HEK293T (cell line): ENCODE data around the gene USH1C.

ENCODE experiments used
- CTCF ChIA-PET: fragments of 350-600 bp; formaldehyde crosslinking; extraction: SDS; loops from one replicate; lab custom pipeline; 2021; ENCODE audit warnings: antibody characterized with exemption, inconsistent platforms; lab: Yijun Ruan, JAX
- POLR2A ChIA-PET: fragments of 350-600 bp; formaldehyde crosslinking; extraction: SDS; loops from one replicate; lab custom pipeline; 2020; ENCODE audit warnings: antibody characterized with exemption, inconsistent platforms; lab: Yijun Ruan, JAX
- DNase-seq: peaks from one replicate; pipeline ENCODE4 v3.0.0; 2012; ENCODE audit warnings: mixed read lengths; ENCODE audit errors: extremely low spot score
- ARNT ChIP-seq: fragments of 450-650 bp; IDR thresholded peaks from 2 replicates; pipeline ENCODE4 v1.6.1; 2017; ENCODE audit warnings: mild to moderate bottlenecking
- BHLHE40 ChIP-seq: fragments of 450-650 bp; IDR thresholded peaks from 2 replicates; pipeline ENCODE4 v1.6.1; 2016; ENCODE audit warnings: mild to moderate bottlenecking, moderate library complexity, borderline replicate concordance
- CTBP1 ChIP-seq: fragments of 450-650 bp; IDR thresholded peaks from 2 replicates; pipeline ENCODE4 v1.6.1; 2016; ENCODE audit warnings: borderline replicate concordance
- ELF4 ChIP-seq: fragments of 450-650 bp; IDR thresholded peaks from 2 replicates; pipeline ENCODE4 v1.6.1; 2017; ENCODE audit warnings: antibody characterized with exemption
- FOXA1 ChIP-seq: fragments of 450-650 bp; IDR thresholded peaks from 2 replicates; pipeline ENCODE4 v1.6.1; 2016; ENCODE audit warnings: mild to moderate bottlenecking
- FOXK2 ChIP-seq: fragments of 450-650 bp; IDR thresholded peaks from 2 replicates; pipeline ENCODE4 v1.6.1; 2016; ENCODE audit warnings: mild to moderate bottlenecking
- FOXM1 ChIP-seq: fragments of 450-650 bp; IDR thresholded peaks from 2 replicates; pipeline ENCODE4 v1.6.1; 2017; ENCODE audit warnings: mild to moderate bottlenecking, borderline replicate concordance
- HDGF ChIP-seq: fragments of 450-650 bp; IDR thresholded peaks from 2 replicates; pipeline ENCODE4 v1.6.1; 2017; ENCODE audit warnings: antibody characterized with exemption, borderline replicate concordance
- L3MBTL2 ChIP-seq: fragments of 450-650 bp; conservative IDR thresholded peaks from 2 replicates; pipeline ENCODE4 v1.6.1; 2016; ENCODE audit warnings: mild to moderate bottlenecking
- LEF1 ChIP-seq: fragments of 450-650 bp; IDR thresholded peaks from 2 replicates; pipeline ENCODE4 v1.6.1; 2017; ENCODE audit warnings: mild to moderate bottlenecking, borderline replicate concordance
- NFRKB ChIP-seq: fragments of 450-650 bp; IDR thresholded peaks from 2 replicates; pipeline ENCODE4 v1.6.1; 2016; ENCODE audit warnings: mild to moderate bottlenecking, moderate library complexity
- PKNOX1 ChIP-seq: fragments of 450-650 bp; IDR thresholded peaks from 2 replicates; pipeline ENCODE4 v1.6.1; 2016
- SP1 ChIP-seq: fragments of 450-650 bp; IDR thresholded peaks from 2 replicates; pipeline ENCODE4 v1.6.1; 2017
- SUZ12 ChIP-seq: fragments of 450-650 bp; IDR thresholded peaks from 2 replicates; pipeline ENCODE4 v1.6.1; 2016; ENCODE audit warnings: mild to moderate bottlenecking
- TARDBP ChIP-seq: fragments of 450-650 bp; IDR thresholded peaks from 2 replicates; pipeline ENCODE4 v1.6.1; 2016
- ZNF384 ChIP-seq: fragments of 450-650 bp; IDR thresholded peaks from 2 replicates; pipeline ENCODE4 v1.6.1; 2016

The USH1C gene

GRCh38 chr11:17544181-17544622 lies at the start of gene USH1C:
Gene USH1C, minus strand, starts transcription at chr11:17544416. Its CDS starts 109 bp downstream, at chr11:17544307.
- TF ChIP-seq BHLHE40 (no peak), ELF4 (no peak), L3MBTL2 (no peak), PKNOX1 (no peak)

GRCh38 chr11:17593466-17594245 lies 49.4 kb upstream of the USH1C start:
- TF ChIP-seq PKNOX1 (no peak), NFRKB (no peak), HDGF (no peak), FOXA1 (no peak), L3MBTL2 (no peak), ARNT (no peak), BHLHE40 (no peak), SP1 (no peak), SUZ12 (no peak), ZNF384 (no peak), CTBP1 (no peak), FOXM1 (no peak), FOXK2 (no peak), TARDBP (no peak), LEF1 (no peak), ELF4 (no peak)
- POLR2A ChIA-PET: no interaction called here
- CTCF ChIA-PET: interaction anchor here (1.0 kb wide), 2 partner anchors 42 to 133 kb away, joined by 3 read pairs; no protein-coding TSS in a partner anchor
- DNase-seq: no peak

More at GRCh38 chr11:17544181-17544622, at the start of gene USH1C:
- DNase-seq: peak; percentile 91
- ChIA-PET CTCF (interaction anchor here (0.6 to 1.6 kb wide), 2 partner anchors 16 to 987 kb away, joined by 3 to 9 read pairs; no protein-coding TSS in a partner anchor), POLR2A (no interaction called here)

- ChIA-PET POLR2A (no interaction called here), CTCF (interaction anchor here (0.6 kb wide), 1 partner anchor 368 kb away, joined by 3 read pairs; no protein-coding TSS in a partner anchor)
- no peak for TF ChIP-seq L3MBTL2
- TF ChIP-seq SP1: no peak
- no peak for TF ChIP-seq BHLHE40
- no peak for TF ChIP-seq ZNF384
- no peak for TF ChIP-seq FOXA1
- TF ChIP-seq FOXM1: no peak
- no peak for TF ChIP-seq TARDBP
- TF ChIP-seq ELF4: no peak
- TF ChIP-seq SUZ12: no peak
- TF ChIP-seq NFRKB: no peak
- no peak for TF ChIP-seq FOXK2
- no peak for TF ChIP-seq PKNOX1
- no peak for TF ChIP-seq LEF1
- TF ChIP-seq CTBP1: no peak
- no peak for DNase-seq
Observed at GRCh38 chr11:17591293-17591692, 47.1 kb upstream of the USH1C start.

GRCh38 chr11:17590463-17590862 lies 46.2 kb upstream of the USH1C start:
- ChIA-PET POLR2A (no interaction called here), CTCF (no interaction called here)
- no peak for DNase-seq
- TF ChIP-seq NFRKB (no peak), TARDBP (no peak), BHLHE40 (no peak), HDGF (no peak), ELF4 (no peak), SP1 (no peak), CTBP1 (no peak), ZNF384 (no peak), L3MBTL2 (no peak), FOXM1 (no peak), FOXK2 (no peak), ARNT (no peak), PKNOX1 (no peak), LEF1 (no peak), SUZ12 (no peak)

- TF ChIP-seq NFRKB (no peak), HDGF (no peak)
- DNase-seq: no peak
- ChIA-PET CTCF (interaction anchor here (1.5 kb wide), 1 partner anchor 142 kb away, joined by 4 read pairs; no protein-coding TSS in a partner anchor), POLR2A (no interaction called here)
Observed at GRCh38 chr11:17588721-17589120, 44.5 kb upstream of the USH1C start.
